NCI-H146 treated with DMSO at 0.1 percent for 48 hours (cell line): ENCODE data around the gene ZDHHC5.

Source experiments
- DNase-seq: peaks from one replicate; lab custom pipeline; 2025; ENCODE audit not compliant: unreplicated experiment; lab: John Stamatoyannopoulos, UW

The ZDHHC5 gene

GRCh38 chr11:57727185-57727584 is 59.3 kb downstream of the ZDHHC5 start:
- DNase-seq: no peak

GRCh38 chr11:57728829-57729228 is 60.9 kb downstream of the ZDHHC5 start:
- no peak for DNase-seq

GRCh38 chr11:57729479-57729878 is 61.6 kb downstream of the ZDHHC5 start:
- no peak for DNase-seq

GRCh38 chr11:57732661-57733060 is 64.7 kb downstream of the ZDHHC5 start:
- no peak for DNase-seq

GRCh38 chr11:57735619-57736298 is 67.8 kb downstream of the ZDHHC5 start:
- DNase-seq: no peak

- peak; percentile 94 for DNase-seq
Measured at GRCh38 chr11:57741132-57742086, 73.5 kb downstream of the ZDHHC5 start, which contains the start of gene SELENOH. SELENOH (plus strand) TSS chr11:57741491; CDS start chr11:57741596, 105 bp downstream.

GRCh38 chr11:57742087-57742452 is 74.2 kb downstream of the ZDHHC5 start:
- no peak for DNase-seq

GRCh38 chr11:57744357-57744756 is 76.4 kb downstream of the ZDHHC5 start:
- no peak for DNase-seq

GRCh38 chr11:57745206-57745605 is 77.3 kb downstream of the ZDHHC5 start:
- no peak for DNase-seq

GRCh38 chr11:57746920-57747319 is 79.0 kb downstream of the ZDHHC5 start:
- DNase-seq: no peak
